GM12878 (cell line): ENCODE results near the gene LRRC73. TPM values are rescaled to one million over a fixed set of nuclear protein-coding genes. Genes with fewer than 3 reads are reported as not detected.

Experiments used
- ATAC-seq: fragments of 200-7000 bp; cut with Tn5 transposase; 3 replicates; pipeline ENCODE4 v1.9.1; 2020; ENCODE audit warnings: mild to moderate bottlenecking, moderate library complexity
- BruUV-seq: library from RNA; stranded (reverse); fragments of 400-500 nt; replicated peaks from 2 replicates; lab custom pipeline; 2021; lab: Mats Ljungman, UMichigan
- CTCF ChIA-PET: fragments of 300-600 bp; sonication (Branson Sonifier 250); formaldehyde crosslinking; extraction: SDS; loops from one replicate; lab custom pipeline; 2021; ENCODE audit warnings: inconsistent platforms; lab: Yijun Ruan, JAX
- POLR2A ChIA-PET: fragments of 350-600 bp; formaldehyde crosslinking; extraction: SDS; loops from one replicate; lab custom pipeline; 2021; ENCODE audit warnings: inconsistent platforms; lab: Charles Lee
- RAD21 ChIA-PET: fragments of 300-600 bp; sonication (Branson Sonifier 250); formaldehyde crosslinking; loops from one replicate; lab custom pipeline; 2023; ENCODE audit warnings: antibody characterized with exemption; ENCODE audit not compliant: unreplicated experiment; lab: Charles Lee
- SMC1A ChIA-PET: fragments of 300-600 bp; sonication (Branson Sonifier 250); formaldehyde crosslinking; loops from one replicate; lab custom pipeline; 2023; ENCODE audit not compliant: unreplicated experiment, uncharacterized antibody; lab: Charles Lee
- DNase-seq: peaks from one replicate; pipeline ENCODE4 v3.0.0-alpha.2; 2011; ENCODE audit warnings: low read depth, low spot score
- FAIRE-seq: peaks from 3 replicates; lab custom pipeline; 2011; peaks lifted over from hg19 to GRCh38; lab: Jason Lieb, UNC
- H2AFZ ChIP-seq: 2 replicates; pipeline ENCODE4 v1.6.0; 2011; ENCODE audit warnings: low read depth, low read length, control low read depth; ENCODE audit not compliant: control insufficient read depth
- H3K27ac ChIP-seq: 2 replicates; pipeline ENCODE4 v1.5.1; 2011; ENCODE audit warnings: control low read depth; ENCODE audit not compliant: control insufficient read depth, insufficient read depth
- H3K27me3 ChIP-seq, 2 experiments: replicated peaks in 1 of 2; 2 replicates each; pipeline versions ENCODE4 v1.6.0 to v1.6.1; 2011; ENCODE audit warnings: low read length in 1 of 2; ENCODE audit not compliant: control insufficient read depth in 2 of 2, insufficient read depth in 2 of 2
- H3K36me3 ChIP-seq, 2 experiments: 2 replicates each; pipeline ENCODE4 v1.5.1; 2011; ENCODE audit warnings: low read length in 1 of 2; ENCODE audit not compliant: control insufficient read depth in 2 of 2, insufficient read depth in 2 of 2
- H3K4me1 ChIP-seq: 2 replicates; pipeline ENCODE4 v1.6.1; 2011; ENCODE audit warnings: mild to moderate bottlenecking, low read length, moderate library complexity, mixed read lengths; ENCODE audit not compliant: control insufficient read depth, insufficient read depth
- H3K4me2 ChIP-seq: 2 replicates; pipeline ENCODE4 v1.6.0; 2011; ENCODE audit warnings: control low read depth; ENCODE audit not compliant: control insufficient read depth, insufficient read depth
- H3K4me3 ChIP-seq: fragments of 200-600 bp; sonication (generic); 2 replicates; pipeline ENCODE4 v1.5.1; 2016
- H3K79me2 ChIP-seq: 2 replicates; pipeline ENCODE4 v1.6.0; 2011; ENCODE audit warnings: low read length; ENCODE audit not compliant: control insufficient read depth, insufficient read depth
- H3K9ac ChIP-seq: 2 replicates; pipeline ENCODE4 v1.8.0; 2011; ENCODE audit warnings: low read length, control low read depth, mixed read lengths; ENCODE audit not compliant: control insufficient read depth, insufficient read depth
- H3K9me3 ChIP-seq: replicated peaks from 3 replicates; pipeline ENCODE4 v1.5.1; 2011; ENCODE audit warnings: mild to moderate bottlenecking, low read length; ENCODE audit not compliant: control insufficient read depth, insufficient read depth
- H4K20me1 ChIP-seq: 2 replicates; pipeline ENCODE4 v1.6.0; 2011; ENCODE audit not compliant: control insufficient read depth, insufficient read depth
- CUX1 ChIP-seq: IDR thresholded peaks from 2 replicates; pipeline ENCODE4 v1.6.1; 2012; ENCODE audit warnings: improper control_type of control experiment, low read depth, low read length; ENCODE audit not compliant: insufficient replicate concordance
- EED ChIP-seq: sonication (generic); IDR thresholded peaks from 2 replicates; pipeline ENCODE4 v1.6.1; 2016; ENCODE audit warnings: antibody characterized with exemption, low read depth
- HDAC2 ChIP-seq: fragments of 200-600 bp; sonication (generic); IDR thresholded peaks from 2 replicates; pipeline ENCODE4 v1.6.1; 2017
- HDGF ChIP-seq: fragments of 450-650 bp; IDR thresholded peaks from 2 replicates; pipeline ENCODE4 v1.6.1; 2016; ENCODE audit warnings: antibody characterized with exemption
- PKNOX1 ChIP-seq: fragments of 450-650 bp; IDR thresholded peaks from 2 replicates; pipeline ENCODE4 v1.6.1; 2016; ENCODE audit warnings: mild to moderate bottlenecking
- YBX1 ChIP-seq: fragments of 450-650 bp; IDR thresholded peaks from 2 replicates; pipeline ENCODE4 v1.6.1; 2016; ENCODE audit warnings: antibody characterized with exemption
- WGBS: methylation state at CpG from one replicate; pipeline ENCODE4 v1.1.6; 2016; ENCODE audit warnings: low lambda C conversion rate; ENCODE audit not compliant: insufficient replicate concordance, insufficient coverage; ENCODE audit errors: missing lambda C conversion rate; 5-methylcytosine and 5-hydroxymethylcytosine counted together
- in situ Hi-C: fragments of 300-500 bp; cut with MboI; formaldehyde crosslinking; loops from 9 replicates; pipeline ENCODE4 v1.14.3; 2018; ENCODE audit warnings: mixed read lengths
- intact Hi-C: fragments of 100-400 bp; cut with micrococcal nuclease; formaldehyde crosslinking; loops from one replicate; pipeline ENCODE4 v1.14.2; 2022; ENCODE audit not compliant: unreplicated experiment
- polyA plus RNA-seq, 11 experiments: library from polyadenylated mRNA; depleted of rRNA in 4 of 11; unstranded in 6 of 11; stranded (reverse) in 5 of 11; fragments of >200 nt; fragmentation: Nextera tagmentation in 4 of 11; fragmentation: Illumina TruSeq in 1 of 11; extraction: Ambion mirVana in 4 of 11; extraction: Trizol in 1 of 11; gene quantifications; 1 replicate in 1 of 11; 2 replicates in 10 of 11; pipeline versions ENCODE4 v1.2.1 to v1.2.3, GENCODE V29; 2011 to 2016; ENCODE audit warnings: inconsistent platforms in 2 of 11, missing spikeins in 2 of 11, low read depth in 1 of 11
- total RNA-seq, 4 experiments: library from RNA; depleted of rRNA in 3 of 4; stranded (reverse); fragments of >200 nt in 3 of 4; fragmentation: Illumina TruSeq in 1 of 4; extraction: Trizol in 1 of 4; gene quantifications; 2 replicates each; pipeline versions ENCODE4 v1.2.1 to v1.2.3, GENCODE V29; 2013 to 2021
- TF ChIP-seq, protein P1 (sequence below): IDR thresholded peaks from 2 replicates; pipeline ENCODE4 v1.6.1; 2012; ENCODE audit warnings: low read length, inconsistent platforms

Gene LRRC73
- total and polyA plus RNA-seq, 10 of the 15 experiments (the other 5 are each of a cell fraction or from before 2014, with no cell fraction given): 0.13 TPM; not detected in 9

DNA sequence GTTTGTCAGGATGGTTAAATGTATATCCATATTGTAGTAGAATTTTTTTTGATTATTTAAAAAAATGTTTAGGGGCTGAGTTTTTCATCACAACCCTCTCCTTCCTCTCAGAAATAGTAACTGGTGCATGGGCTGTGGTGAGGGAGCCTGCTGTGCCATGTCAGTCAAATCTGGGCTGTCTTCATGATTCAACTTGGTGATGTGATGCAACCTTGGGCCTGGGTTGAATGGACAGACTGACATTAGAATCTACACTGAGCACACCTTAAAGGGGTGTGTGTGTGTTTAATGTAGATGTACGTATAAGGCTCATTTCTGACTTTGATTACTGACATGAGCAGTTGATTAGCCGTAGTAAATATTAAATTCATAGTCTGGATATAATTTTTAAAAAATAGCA, 29.1 kb downstream of the LRRC73 start:
- H3K79me2 ChIP-seq: peaks cover 10% of the 10 kb centered on the region
- no peak overlapping the region for H3K4me2 ChIP-seq
- ChIA-PET SMC1A (interaction anchor here (1.3 to 2.0 kb wide), 3 partner anchors 8 to 97 kb away, joined by 3 to 4 read pairs (median 4); no protein-coding TSS in a partner anchor), POLR2A (interaction anchor here (0.6 to 1.9 kb wide), 2 partner anchors 12 to 252 kb away, joined by 4 to 7 read pairs; no protein-coding TSS in a partner anchor), CTCF (interaction anchor here (2.2 kb wide), 1 partner anchor 25 kb away, joined by 10 read pairs; no protein-coding TSS in a partner anchor), RAD21 (interaction anchor here (1.2 kb wide), 1 partner anchor 21 kb away, joined by 3 read pairs; no protein-coding TSS in a partner anchor)
- H3K27me3 ChIP-seq: no peaks in the 10 kb centered on the region
- no peak for FAIRE-seq
- 96% methylated on average over 2 of the region's 2 CpGs for WGBS
- intact Hi-C loops (no loop called here), in situ Hi-C loops (no loop called here)
- H2AFZ ChIP-seq: no peak overlapping the region
- H3K9me3 ChIP-seq: no peaks in the 10 kb centered on the region
- no peak overlapping the region for H3K27ac ChIP-seq
- DNase-seq: no peak
- BruUV-seq: no TSS peak
- no peaks in the 10 kb centered on the region for H3K36me3 ChIP-seq
- peaks cover 4% of the 10 kb centered on the region for H3K4me1 ChIP-seq
- H4K20me1 ChIP-seq: no peaks in the 10 kb centered on the region
- no peak overlapping the region for H3K9ac ChIP-seq
- ATAC-seq: no peak
- TF ChIP-seq HDGF (no peak), HDAC2 (no peak), PKNOX1 (peak; percentile 47), EED (no peak), CUX1 (no peak), YBX1 (no peak)
- TF ChIP-seq, protein P1, sequence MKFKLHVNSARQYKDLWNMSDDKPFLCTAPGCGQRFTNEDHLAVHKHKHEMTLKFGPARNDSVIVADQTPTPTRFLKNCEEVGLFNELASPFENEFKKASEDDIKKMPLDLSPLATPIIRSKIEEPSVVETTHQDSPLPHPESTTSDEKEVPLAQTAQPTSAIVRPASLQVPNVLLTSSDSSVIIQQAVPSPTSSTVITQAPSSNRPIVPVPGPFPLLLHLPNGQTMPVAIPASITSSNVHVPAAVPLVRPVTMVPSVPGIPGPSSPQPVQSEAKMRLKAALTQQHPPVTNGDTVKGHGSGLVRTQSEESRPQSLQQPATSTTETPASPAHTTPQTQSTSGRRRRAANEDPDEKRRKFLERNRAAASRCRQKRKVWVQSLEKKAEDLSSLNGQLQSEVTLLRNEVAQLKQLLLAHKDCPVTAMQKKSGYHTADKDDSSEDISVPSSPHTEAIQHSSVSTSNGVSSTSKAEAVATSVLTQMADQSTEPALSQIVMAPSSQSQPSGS: no peak
- H3K4me3 ChIP-seq: no peak overlapping the region
